ENCODE measurements around the gene SIK2.

Gene SIK2

GRCh38 chr11:111736181-111736590, 133.9 kb downstream of the SIK2 start:
- TF ChIP-seq CTCF (IDR thresholded peaks at IDR 0.05; ENCODE audit: low read depth, low read length): no peak
- in situ Hi-C loops (cut with HindIII; ENCODE audit: low sequenced_read_pairs): no loop called here
- DNase-seq (ENCODE audit: low read depth, low spot score): no peak
- no peak overlapping the region for H3K4me3 ChIP-seq (ENCODE audit: low read depth, low read length)

GRCh38 chr11:111736621-111737443, 134.6 kb downstream of the SIK2 start:
- DNase-seq (ENCODE audit: low read depth, low spot score): peak; percentile 3
- no peak for TF ChIP-seq CTCF (IDR thresholded peaks at IDR 0.05; ENCODE audit: low read depth, low read length)
- in situ Hi-C loops (cut with HindIII; ENCODE audit: low sequenced_read_pairs): no loop called here
- H3K4me3 ChIP-seq (ENCODE audit: low read depth, low read length): no peak overlapping the region

GRCh38 chr11:111737444-111738210, 135.4 kb downstream of the SIK2 start:
- no peak overlapping the region for H3K4me3 ChIP-seq (ENCODE audit: low read depth, low read length)
- no peak for DNase-seq (ENCODE audit: low read depth, low spot score)
- in situ Hi-C loops (cut with HindIII; ENCODE audit: low sequenced_read_pairs): no loop called here
- no peak for TF ChIP-seq CTCF (IDR thresholded peaks at IDR 0.05; ENCODE audit: low read depth, low read length)

- in situ Hi-C loops (cut with HindIII; ENCODE audit: low sequenced_read_pairs): no loop called here
- no peak overlapping the region for H3K4me3 ChIP-seq (ENCODE audit: low read depth, low read length)
- no peak for TF ChIP-seq CTCF (IDR thresholded peaks at IDR 0.05; ENCODE audit: low read depth, low read length)
- DNase-seq (ENCODE audit: low read depth, low spot score): no peak
Observed at GRCh38 chr11:111739299-111739698, 137.1 kb downstream of the SIK2 start.

GRCh38 chr11:111741751-111742150, 139.5 kb downstream of the SIK2 start:
- no peak overlapping the region for H3K4me3 ChIP-seq (ENCODE audit: low read depth, low read length)
- no peak for TF ChIP-seq CTCF (IDR thresholded peaks at IDR 0.05; ENCODE audit: low read depth, low read length)
- no peak for DNase-seq (ENCODE audit: low read depth, low spot score)
- in situ Hi-C loops (cut with HindIII; ENCODE audit: low sequenced_read_pairs): no loop called here

GRCh38 chr11:111743700-111744099, 141.5 kb downstream of the SIK2 start:
- DNase-seq (ENCODE audit: low read depth, low spot score): no peak
- TF ChIP-seq CTCF (IDR thresholded peaks at IDR 0.05; ENCODE audit: low read depth, low read length): no peak
- H3K4me3 ChIP-seq (ENCODE audit: low read depth, low read length): no peak overlapping the region
- in situ Hi-C loops (cut with HindIII; ENCODE audit: low sequenced_read_pairs): no loop called here
